Skeletal muscle tissue (tissue), 4 donors: Measurements from ENCODE around the gene COMMD10. TPM values are rescaled to one million over a fixed set of nuclear protein-coding genes. Genes with fewer than 3 reads are reported as not detected.
"Not testable (repeated sequence)": the region's sequence is repeated elsewhere in the genome, so short reads cannot be mapped to it uniquely, and the experiment has no call there.

Experiments used
- H3K27ac ChIP-seq: one replicate; pipeline ENCODE4 v1.7.0; 2013; ENCODE audit warnings: mild to moderate bottlenecking, low read depth, low read length, inconsistent platforms
- H3K27me3 ChIP-seq, 3 donors: one replicate each; pipeline ENCODE4 v1.7.0; 2013; ENCODE audit warnings: low read length in 3 of 3; ENCODE audit not compliant: control insufficient read depth in 3 of 3, insufficient read depth in 3 of 3
- H3K36me3 ChIP-seq, 3 donors: one replicate each; pipeline ENCODE4 v1.7.0; 2013; ENCODE audit warnings: low read length in 3 of 3; ENCODE audit not compliant: control insufficient read depth in 3 of 3, insufficient read depth in 3 of 3
- H3K4me1 ChIP-seq, 3 donors: one replicate each; pipeline ENCODE4 v1.7.0; 2013; ENCODE audit warnings: low read length in 3 of 3, mild to moderate bottlenecking in 3 of 3; ENCODE audit not compliant: control insufficient read depth in 3 of 3, insufficient read depth in 3 of 3
- H3K4me3 ChIP-seq, 3 donors: one replicate each; pipeline ENCODE4 v1.7.0; 2013; ENCODE audit warnings: low read length in 3 of 3
- H3K9ac ChIP-seq, 3 donors: one replicate each; pipeline ENCODE4 v1.7.0; 2013; ENCODE audit warnings: low read length in 3 of 3, mild to moderate bottlenecking in 3 of 3, moderate library complexity in 2 of 3, low read depth in 1 of 3
- H3K9me3 ChIP-seq, 3 donors: one replicate each; pipeline ENCODE4 v1.7.0; 2013; ENCODE audit warnings: low read length in 3 of 3; ENCODE audit not compliant: control insufficient read depth in 3 of 3
- total RNA-seq: library from RNA; depleted of rRNA; stranded (reverse); fragments of >200 nt; gene quantifications from one replicate; pipeline ENCODE4 v1.2.3, GENCODE V29; 2014
- donor health status: Osteomylitis.

COMMD10 gene
- total RNA-seq, 1 donor from 2014 or later, result 37.1 TPM

DNA sequence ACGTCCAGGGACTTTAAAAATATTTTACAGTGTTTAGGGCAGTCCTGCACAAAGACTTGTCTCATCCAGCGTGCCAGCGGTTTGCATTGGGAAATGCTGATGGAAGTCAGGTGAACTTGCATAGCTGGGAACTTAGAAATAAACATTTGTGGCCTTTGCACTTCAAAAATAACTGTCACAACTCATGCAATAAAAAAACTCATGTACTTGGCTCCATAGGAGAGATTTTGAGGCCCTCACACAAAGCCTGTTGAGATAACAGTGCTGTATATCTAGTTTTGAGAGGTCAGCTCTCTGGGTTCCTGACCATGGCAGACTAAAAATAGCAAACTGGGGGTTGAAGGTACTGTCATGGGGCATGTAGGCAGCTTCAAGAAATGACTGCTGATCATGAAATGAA is 5.5 kb downstream of the COMMD10 start:
- no peaks in the 10 kb centered on the region for H3K9me3 ChIP-seq
- no peak overlapping the region for H3K9ac ChIP-seq
- H3K36me3 ChIP-seq, result peaks cover 6 to 41% (median 34%) of the 10 kb centered on the region in 3 donors
- no peak overlapping the region for H3K4me3 ChIP-seq
- no peak overlapping the region for H3K27ac ChIP-seq
- no peaks in the 10 kb centered on the region for H3K27me3 ChIP-seq
- peaks cover 0 to 6% (median 4%) of the 10 kb centered on the region in 3 donors for H3K4me1 ChIP-seq

GRCh38 chr5:116091416-116091815 is 6.6 kb downstream of the COMMD10 start:
- Histone ChIP-seq H3K36me3 (peaks cover 6 to 43% (median 34%) of the 10 kb centered on the region in 3 donors), H3K9ac (no peak overlapping the region), H3K4me3 (no peak overlapping the region), H3K9me3 (no peaks in the 10 kb centered on the region), H3K27me3 (no peaks in the 10 kb centered on the region), H3K27ac (no peak overlapping the region), H3K4me1 (no peaks in the 10 kb centered on the region)

DNA sequence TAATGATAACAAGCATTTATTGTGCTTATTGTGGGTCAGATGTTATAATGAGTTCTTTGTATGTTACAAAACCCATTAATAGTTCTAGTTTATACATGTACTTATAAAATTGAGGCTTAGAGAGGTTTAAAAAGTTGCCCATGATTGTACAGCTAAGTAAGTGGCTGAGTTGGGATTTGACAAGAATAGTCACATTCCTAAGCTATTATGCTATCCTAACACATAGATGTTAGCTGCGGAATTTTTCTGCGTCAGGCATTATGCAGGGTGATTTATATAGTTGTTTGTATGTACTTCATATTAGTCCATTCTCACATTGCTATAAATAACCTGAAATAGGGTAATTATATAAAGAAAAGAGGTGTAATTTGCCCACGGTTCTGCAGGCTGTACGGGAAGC is 12.5 kb downstream of the COMMD10 start:
- H3K9me3 ChIP-seq, result no peaks in the 10 kb centered on the region
- no peaks in the 10 kb centered on the region for H3K4me1 ChIP-seq
- H3K9ac ChIP-seq, result no peak overlapping the region
- H3K27me3 ChIP-seq, result no peaks in the 10 kb centered on the region
- peaks cover 2 to 30% (median 27%) of the 10 kb centered on the region in 3 donors for H3K36me3 ChIP-seq
- H3K27ac ChIP-seq, result no peak overlapping the region
- no peak overlapping the region for H3K4me3 ChIP-seq

- no peak overlapping the region for H3K27ac ChIP-seq
- no peaks in the 10 kb centered on the region for H3K27me3 ChIP-seq
- peaks cover 0 to 14% (median 12%) of the 10 kb centered on the region in 3 donors for H3K36me3 ChIP-seq
- no peak overlapping the region for H3K4me3 ChIP-seq
- no peak overlapping the region for H3K9ac ChIP-seq
- H3K4me1 ChIP-seq, result no peaks in the 10 kb centered on the region
- no peaks in the 10 kb centered on the region for H3K9me3 ChIP-seq
Observed at GRCh38 chr5:116098998-116099397, 14.2 kb downstream of the COMMD10 start.

- not testable (repeated sequence) for H3K27me3 ChIP-seq, H3K36me3 ChIP-seq, H3K9me3 ChIP-seq, H3K4me3 ChIP-seq, H3K27ac ChIP-seq, H3K4me1 ChIP-seq, H3K9ac ChIP-seq
Observed at GRCh38 chr5:116104941-116105340, 20.1 kb downstream of the COMMD10 start.

GRCh38 chr5:116115163-116115562 is 30.3 kb downstream of the COMMD10 start:
- Histone ChIP-seq H3K27ac (no peak overlapping the region), H3K9ac (no peak overlapping the region), H3K27me3 (no peaks in the 10 kb centered on the region), H3K9me3 (peaks cover 0 to 4% (median 2%) of the 10 kb centered on the region in 3 donors), H3K4me1 (no peaks in the 10 kb centered on the region), H3K4me3 (no peak overlapping the region), H3K36me3 (peaks cover 0 to 2% (median 2%) of the 10 kb centered on the region in 3 donors)

DNA sequence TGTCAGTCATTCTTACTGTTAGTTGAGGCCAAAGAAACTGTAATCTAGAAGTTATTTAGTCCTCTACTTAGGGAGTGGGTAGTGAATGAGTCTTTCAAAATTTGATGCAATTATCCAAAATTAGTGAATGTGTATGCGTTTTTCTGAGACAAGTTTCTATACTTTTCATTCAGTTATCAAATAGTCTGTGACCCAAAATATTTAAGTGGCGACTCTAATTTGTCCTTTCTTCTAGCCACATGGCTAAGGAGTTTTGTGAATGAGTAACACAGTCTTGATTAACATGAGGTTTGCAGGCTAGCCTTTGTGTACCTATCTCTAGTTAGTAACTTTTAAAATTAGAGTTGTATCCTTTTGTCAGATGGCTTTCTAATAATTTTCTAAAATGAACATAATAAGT is 45.6 kb downstream of the COMMD10 start:
- H3K4me3 ChIP-seq, result no peak overlapping the region
- peaks cover 0 to 2% (median 0%) of the 10 kb centered on the region in 3 donors for H3K36me3 ChIP-seq
- no peaks in the 10 kb centered on the region for H3K9me3 ChIP-seq
- no peaks in the 10 kb centered on the region for H3K4me1 ChIP-seq
- H3K27me3 ChIP-seq, result no peaks in the 10 kb centered on the region
- no peak overlapping the region for H3K27ac ChIP-seq
- H3K9ac ChIP-seq, result no peak overlapping the region

DNA sequence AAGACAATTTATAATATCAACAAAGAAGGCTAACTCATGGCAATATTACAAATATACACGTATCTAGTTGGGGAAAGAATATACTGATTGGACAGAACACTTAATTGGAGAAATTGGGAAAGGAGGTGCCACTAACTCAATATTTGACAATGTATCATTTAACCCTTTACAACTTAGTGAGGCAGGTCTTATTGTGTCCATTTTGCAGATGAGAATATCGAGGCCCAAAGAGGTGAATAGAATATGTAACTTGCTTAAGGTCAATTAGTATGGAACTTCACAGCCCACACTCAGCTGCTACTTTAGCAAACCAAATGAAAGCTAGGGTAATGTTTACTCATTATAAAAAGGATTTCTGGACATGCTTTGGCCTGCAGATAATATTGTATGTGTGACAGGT is 46.2 kb downstream of the COMMD10 start:
- no peaks in the 10 kb centered on the region for H3K9me3 ChIP-seq
- H3K36me3 ChIP-seq, result peaks cover 0 to 2% (median 0%) of the 10 kb centered on the region in 3 donors
- no peak overlapping the region for H3K27ac ChIP-seq
- H3K27me3 ChIP-seq, result no peaks in the 10 kb centered on the region
- H3K9ac ChIP-seq, result no peak overlapping the region
- no peaks in the 10 kb centered on the region for H3K4me1 ChIP-seq
- H3K4me3 ChIP-seq, result no peak overlapping the region

GRCh38 chr5:116133281-116133680 is 48.5 kb downstream of the COMMD10 start:
- peaks cover 0 to 2% (median 0%) of the 10 kb centered on the region in 3 donors for H3K36me3 ChIP-seq
- H3K27me3 ChIP-seq, result no peaks in the 10 kb centered on the region
- H3K9ac ChIP-seq, result no peak overlapping the region
- no peak overlapping the region for H3K4me3 ChIP-seq
- no peaks in the 10 kb centered on the region for H3K4me1 ChIP-seq
- no peaks in the 10 kb centered on the region for H3K9me3 ChIP-seq
- H3K27ac ChIP-seq, result no peak overlapping the region

DNA sequence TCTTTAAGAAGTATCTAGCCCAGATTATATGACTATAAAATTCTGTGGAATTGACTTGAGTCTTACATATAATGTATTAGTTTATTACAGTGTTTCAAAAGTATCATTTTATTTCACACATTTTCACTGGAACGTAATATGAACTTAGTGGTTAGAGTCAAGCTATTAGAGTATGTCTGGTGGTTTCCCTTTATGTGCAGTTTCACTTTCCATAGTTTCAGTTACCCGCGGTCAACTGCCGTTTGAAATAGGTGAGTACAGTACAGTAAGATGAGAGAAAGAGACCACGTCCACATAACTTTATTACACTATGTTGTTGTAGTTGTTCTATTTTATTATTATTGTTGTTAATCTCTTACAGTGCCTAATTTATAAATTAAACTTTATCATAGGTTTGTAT is 50.5 kb downstream of the COMMD10 start:
- Histone ChIP-seq H3K4me3 (no peak overlapping the region), H3K9me3 (no peaks in the 10 kb centered on the region), H3K9ac (no peak overlapping the region), H3K4me1 (no peaks in the 10 kb centered on the region), H3K27me3 (no peaks in the 10 kb centered on the region), H3K36me3 (peaks cover 0 to 2% (median 0%) of the 10 kb centered on the region in 3 donors), H3K27ac (no peak overlapping the region)
